Spleen (tissue), 11 donors: ENCODE measurements around the gene PEX12. TPM values are rescaled to one million over a fixed set of nuclear protein-coding genes. Genes with fewer than 3 reads are reported as not detected.

Experiments
- DNase-seq: peaks from one replicate; pipeline ENCODE4 v3.0.0-alpha.2; 2020
- H3K27ac ChIP-seq, 8 donors: fragments of 200-600 bp; sonication (generic) in 7 of 8; 1 replicate in 4 of 8; 2 replicates in 4 of 8; pipeline versions ENCODE4 v1.5.0 to v1.8.0; 2016 to 2021; ENCODE audit warnings: inconsistent platforms in 4 of 8, mild to moderate bottlenecking in 4 of 8, moderate library complexity in 1 of 8
- H3K27me3 ChIP-seq, 7 donors: fragments of 200-600 bp; sonication (generic) in 6 of 7; replicated peaks in 1 of 7; 1 replicate in 4 of 7; 2 replicates in 3 of 7; pipeline versions ENCODE4 v1.5.0 to v1.8.0; 2016 to 2021; ENCODE audit warnings: inconsistent platforms in 3 of 7, mild to moderate bottlenecking in 1 of 7
- H3K36me3 ChIP-seq, 6 donors: fragments of 200-600 bp; sonication (generic) in 5 of 6; 1 replicate in 4 of 6; 2 replicates in 2 of 6; pipeline versions ENCODE4 v1.5.0 to v1.8.0; 2016 to 2021; ENCODE audit warnings: inconsistent platforms in 2 of 6
- H3K4me1 ChIP-seq, 6 donors: fragments of 200-600 bp; sonication (generic) in 5 of 6; 1 replicate in 3 of 6; 2 replicates in 3 of 6; pipeline versions ENCODE4 v1.5.0 to v1.8.0; 2016 to 2021; ENCODE audit warnings: inconsistent platforms in 3 of 6
- H3K4me3 ChIP-seq, 8 donors: fragments of 200-600 bp; sonication (generic) in 7 of 8; 1 replicate in 4 of 8; 2 replicates in 4 of 8; pipeline versions ENCODE4 v1.5.0 to v1.8.0; 2016 to 2021; ENCODE audit warnings: inconsistent platforms in 4 of 8, mild to moderate bottlenecking in 4 of 8, moderate library complexity in 2 of 8
- H3K9me3 ChIP-seq, 8 donors: fragments of 200-600 bp; sonication (generic) in 7 of 8; 1 replicate in 4 of 8; 2 replicates in 4 of 8; pipeline versions ENCODE4 v1.5.0 to v1.8.0; 2016 to 2021; ENCODE audit warnings: inconsistent platforms in 4 of 8
- POLR2A ChIP-seq, 3 donors: fragments of 450-650 bp; IDR thresholded peaks; one replicate each; pipeline ENCODE4 v1.5.1; 2017; ENCODE audit warnings: antibody characterized with exemption in 3 of 3, mild to moderate bottlenecking in 1 of 3
- POLR2AphosphoS5 ChIP-seq, 3 donors: sonication (generic); formaldehyde crosslinking; IDR thresholded peaks; one replicate each; pipeline ENCODE4 v1.5.1; 2017; ENCODE audit warnings: antibody characterized with exemption in 3 of 3
- WGBS, 5 donors: extraction: QIAGEN DNeasy Blood & Tissue Kit in 3 of 5; methylation state at CpG; one replicate each; pipeline versions ENCODE4 v1.1.5 to v1.1.7; 2013 to 2018; 5-methylcytosine and 5-hydroxymethylcytosine counted together
- intact Hi-C: fragments of 100-400 bp; cut with DNase I; formaldehyde crosslinking; loops from one replicate; pipeline ENCODE4 v1.15.0; 2023; ENCODE audit warnings: low total_unique reads
- polyA plus RNA-seq, 3 donors: library from polyadenylated mRNA; stranded (reverse); fragments of 200-250 nt; gene quantifications; one replicate each; pipeline ENCODE4 v1.2.1, GENCODE V29; 2013
- total RNA-seq, 7 donors: library from RNA; depleted of rRNA in 3 of 7; stranded (reverse); fragments of >200 nt in 3 of 7; fragmentation: NEBNext Ultra II Directional in 4 of 7; extraction: Animal tissue kit (Norgen Biotek cat#: 25700) in 4 of 7; gene quantifications; one replicate each; pipeline versions ENCODE4 v1.1.0 to v1.2.1, GENCODE V29; 2016 to 2021
- TF ChIP-seq, protein P1 (sequence below), 11 experiments: fragments of 200-600 bp in 7 of 11; fragments of 450-650 bp in 4 of 11; sonication (generic) in 4 of 11; IDR thresholded peaks in 8 of 11; conservative IDR thresholded peaks in 3 of 11; 1 replicate in 7 of 11; 2 replicates in 4 of 11; pipeline versions ENCODE4 v1.4.0 to v1.8.0; 2016 to 2021; ENCODE audit warnings: antibody characterized with exemption in 11 of 11, inconsistent platforms in 4 of 11, mild to moderate bottlenecking in 1 of 11
- donor health status: healthy with polysubstance abuse.
- donor health status: DM: no; HTN: no; CAD: no; lungs with moderate emphysema.
- donor health status: DM: no; HTN: no; CAD: no.
- donor health status: Bipolar disorder and iron deficiency.
- donor health status: healthy.
- donor health status: DM: no; HTN: no; CAD: no.
- donor health status: DM: yes; HTN: yes; CAD: no.

PEX12 gene
- total and polyA plus RNA-seq, 10 donors, result 2.7 to 7.8 (median 4.0) TPM

DNA sequence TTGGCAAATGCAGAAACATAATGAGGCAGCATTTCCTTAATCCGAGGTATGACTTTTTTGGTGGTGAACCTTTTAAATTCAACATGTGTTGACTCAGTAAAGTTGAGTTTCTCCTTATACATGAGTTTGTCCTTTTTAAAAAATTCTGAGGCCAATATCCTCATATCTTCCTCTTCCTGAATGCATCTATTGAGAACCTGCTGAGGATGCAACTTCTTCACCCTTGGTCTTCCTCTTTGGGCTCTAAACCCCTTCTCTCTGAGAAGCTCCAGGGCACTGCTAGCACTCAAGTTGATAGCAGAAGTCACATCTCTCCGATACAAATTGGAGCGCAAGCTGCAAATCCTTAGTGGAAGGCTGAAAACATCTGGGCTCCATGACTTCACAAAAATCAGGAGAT, 21.0 kb downstream of the PEX12 start:
- no peak for TF ChIP-seq POLR2AphosphoS5 (IDR thresholded peaks at IDR 0.05)
- TF ChIP-seq, protein P1, sequence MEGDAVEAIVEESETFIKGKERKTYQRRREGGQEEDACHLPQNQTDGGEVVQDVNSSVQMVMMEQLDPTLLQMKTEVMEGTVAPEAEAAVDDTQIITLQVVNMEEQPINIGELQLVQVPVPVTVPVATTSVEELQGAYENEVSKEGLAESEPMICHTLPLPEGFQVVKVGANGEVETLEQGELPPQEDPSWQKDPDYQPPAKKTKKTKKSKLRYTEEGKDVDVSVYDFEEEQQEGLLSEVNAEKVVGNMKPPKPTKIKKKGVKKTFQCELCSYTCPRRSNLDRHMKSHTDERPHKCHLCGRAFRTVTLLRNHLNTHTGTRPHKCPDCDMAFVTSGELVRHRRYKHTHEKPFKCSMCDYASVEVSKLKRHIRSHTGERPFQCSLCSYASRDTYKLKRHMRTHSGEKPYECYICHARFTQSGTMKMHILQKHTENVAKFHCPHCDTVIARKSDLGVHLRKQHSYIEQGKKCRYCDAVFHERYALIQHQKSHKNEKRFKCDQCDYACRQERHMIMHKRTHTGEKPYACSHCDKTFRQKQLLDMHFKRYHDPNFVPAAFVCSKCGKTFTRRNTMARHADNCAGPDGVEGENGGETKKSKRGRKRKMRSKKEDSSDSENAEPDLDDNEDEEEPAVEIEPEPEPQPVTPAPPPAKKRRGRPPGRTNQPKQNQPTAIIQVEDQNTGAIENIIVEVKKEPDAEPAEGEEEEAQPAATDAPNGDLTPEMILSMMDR (IDR thresholded peaks at IDR 0.05 in 8 of 11, conservative IDR thresholded peaks at IDR 0.05 in 3 of 11), result no peak
- TF ChIP-seq POLR2A (IDR thresholded peaks at IDR 0.05), result no peak
- H3K4me1 ChIP-seq, result peaks cover 0 to 15% (median 0%) of the 10 kb centered on the region in 6 donors
- peaks cover 0 to 7% (median 0%) of the 10 kb centered on the region in 7 donors for H3K27me3 ChIP-seq
- H3K27ac ChIP-seq, result peak overlapping the region in 1 of 8 donors; percentile 11
- WGBS, 5 donors, result 71 to 80% (median 77%) methylated on average over 3 of the region's 3 CpGs
- intact Hi-C loops, result no loop called here
- no peaks in the 10 kb centered on the region for H3K36me3 ChIP-seq
- no peaks in the 10 kb centered on the region for H3K9me3 ChIP-seq
- H3K4me3 ChIP-seq, result no peak overlapping the region
- no peak for DNase-seq

DNA sequence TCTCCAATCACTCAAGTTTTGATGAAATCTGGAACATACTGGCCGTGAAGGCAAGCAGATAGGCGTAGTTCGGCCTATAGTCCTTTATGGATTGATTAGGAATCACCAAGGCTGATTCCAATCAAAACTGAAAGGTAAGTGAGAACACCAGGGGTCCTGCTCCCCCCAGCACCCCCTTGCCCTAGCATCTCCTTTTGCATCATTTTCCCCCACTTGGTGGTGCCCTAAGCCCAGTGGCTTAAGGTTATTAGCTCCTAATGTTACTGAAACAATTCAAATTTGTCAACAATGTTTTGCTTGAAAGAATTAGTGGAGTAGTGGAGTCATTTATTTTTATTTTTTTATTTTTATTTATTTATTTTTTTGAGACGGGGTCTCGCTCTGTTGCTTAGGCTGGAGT, 22.7 kb downstream of the PEX12 start:
- Histone ChIP-seq H3K9me3 (no peaks in the 10 kb centered on the region), H3K27me3 (peaks cover 0 to 7% (median 0%) of the 10 kb centered on the region in 7 donors), H3K36me3 (no peaks in the 10 kb centered on the region), H3K4me1 (peaks cover 0 to 15% (median 0%) of the 10 kb centered on the region in 6 donors), H3K27ac (no peak overlapping the region), H3K4me3 (no peak overlapping the region)
- TF ChIP-seq POLR2AphosphoS5 (IDR thresholded peaks at IDR 0.05) (no peak), POLR2A (IDR thresholded peaks at IDR 0.05) (no peak)
- TF ChIP-seq, protein P1 (IDR thresholded peaks at IDR 0.05 in 8 of 11, conservative IDR thresholded peaks at IDR 0.05 in 3 of 11), result no peak
- WGBS, 5 donors, result 85 to 93% (median 92%) methylated on average over 5 of the region's 5 CpGs
- intact Hi-C loops, result no loop called here
- DNase-seq, result no peak

DNA sequence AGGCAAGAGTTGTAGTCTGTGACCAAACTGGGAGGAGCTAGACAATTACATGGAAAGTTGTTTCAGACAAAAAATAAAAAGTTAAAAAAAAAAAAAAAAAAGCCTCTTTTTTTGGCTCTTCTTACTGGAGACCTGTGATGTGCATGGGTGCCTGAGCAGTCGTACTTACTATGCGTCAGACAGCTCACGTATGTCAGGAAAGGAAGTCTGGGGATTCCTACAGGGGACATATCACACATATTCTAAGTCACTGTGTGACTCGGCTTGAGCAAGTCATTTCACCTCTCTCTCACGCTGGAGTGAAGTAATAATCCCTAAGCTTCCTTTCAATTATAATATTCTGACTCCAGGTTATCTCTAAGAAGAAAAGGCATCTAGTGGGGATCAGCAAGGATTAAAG, 23.7 kb downstream of the PEX12 start:
- H3K9me3 ChIP-seq, result no peaks in the 10 kb centered on the region
- WGBS, 5 donors, result 55 to 76% (median 68%) methylated on average over 5 of the region's 5 CpGs
- no peak overlapping the region for H3K4me3 ChIP-seq
- H3K27me3 ChIP-seq, result peaks cover 0 to 5% (median 0%) of the 10 kb centered on the region in 7 donors
- H3K36me3 ChIP-seq, result no peaks in the 10 kb centered on the region
- intact Hi-C loops, result no loop called here
- no peak for TF ChIP-seq POLR2A (IDR thresholded peaks at IDR 0.05)
- TF ChIP-seq, protein P1 (IDR thresholded peaks at IDR 0.05 in 8 of 11, conservative IDR thresholded peaks at IDR 0.05 in 3 of 11), result no peak
- TF ChIP-seq POLR2AphosphoS5 (IDR thresholded peaks at IDR 0.05), result no peak
- no peak for DNase-seq
- H3K27ac ChIP-seq, result no peak overlapping the region
- H3K4me1 ChIP-seq, result peaks cover 0 to 9% (median 0%) of the 10 kb centered on the region in 6 donors

DNA sequence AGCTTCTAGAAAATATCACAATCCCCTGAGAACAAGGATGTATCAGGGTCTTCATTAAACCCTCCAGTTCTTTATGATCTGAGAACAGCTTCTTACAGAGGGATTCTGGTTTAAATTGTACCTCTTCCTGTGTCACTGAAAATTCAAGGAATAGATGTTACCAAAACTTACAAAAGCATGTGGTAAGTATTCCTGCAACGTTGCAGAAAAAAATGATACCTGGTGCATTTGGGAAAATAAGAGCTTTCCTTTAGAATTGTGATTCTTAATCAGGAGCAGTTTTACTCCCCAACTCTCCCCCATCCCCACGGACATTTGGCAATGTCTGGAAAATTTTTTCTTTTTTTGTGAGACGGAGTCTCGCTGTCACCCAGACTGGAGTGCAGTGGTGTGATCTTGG, 25.1 kb downstream of the PEX12 start:
- Histone ChIP-seq H3K4me1 (no peaks in the 10 kb centered on the region), H3K27ac (no peak overlapping the region), H3K9me3 (no peaks in the 10 kb centered on the region), H3K36me3 (no peaks in the 10 kb centered on the region), H3K4me3 (no peak overlapping the region), H3K27me3 (no peaks in the 10 kb centered on the region)
- 79 to 92% (median 91%) methylated on average over 4 of the region's 4 CpGs for WGBS, 5 donors
- intact Hi-C loops, result no loop called here
- TF ChIP-seq POLR2A (IDR thresholded peaks at IDR 0.05) (no peak), POLR2AphosphoS5 (IDR thresholded peaks at IDR 0.05) (no peak)
- TF ChIP-seq, protein P1 (IDR thresholded peaks at IDR 0.05 in 8 of 11, conservative IDR thresholded peaks at IDR 0.05 in 3 of 11), result no peak
- no peak for DNase-seq
